Cerebellar cortex (tissue), 1 donor: ENCODE results near the gene IL19.

Experiments
- DNase-seq: peaks from one replicate; pipeline ENCODE4 v3.0.0-alpha.2; 2015; ENCODE audit warnings: low spot score

The IL19 gene

DNA sequence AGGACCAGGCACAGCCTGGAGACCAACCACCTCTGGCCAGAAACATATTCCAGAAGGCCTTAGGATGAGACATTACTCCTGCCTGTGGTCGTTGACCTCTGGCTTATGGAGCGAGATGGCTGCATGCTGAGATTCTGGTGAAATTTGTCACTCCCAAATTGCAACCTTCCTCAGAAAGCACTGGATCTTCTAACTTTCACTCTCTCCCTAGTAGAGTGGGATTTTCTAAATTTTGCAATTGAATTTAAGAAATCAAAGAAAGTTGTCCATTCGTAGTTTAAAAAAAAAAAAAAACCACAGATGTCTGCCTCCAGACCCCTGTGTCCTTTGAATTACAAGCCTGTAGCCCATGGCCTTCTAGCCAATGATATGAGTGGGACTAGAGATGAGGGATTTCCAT is 30.3 kb downstream of the IL19 start:
- no peak for DNase-seq

DNA sequence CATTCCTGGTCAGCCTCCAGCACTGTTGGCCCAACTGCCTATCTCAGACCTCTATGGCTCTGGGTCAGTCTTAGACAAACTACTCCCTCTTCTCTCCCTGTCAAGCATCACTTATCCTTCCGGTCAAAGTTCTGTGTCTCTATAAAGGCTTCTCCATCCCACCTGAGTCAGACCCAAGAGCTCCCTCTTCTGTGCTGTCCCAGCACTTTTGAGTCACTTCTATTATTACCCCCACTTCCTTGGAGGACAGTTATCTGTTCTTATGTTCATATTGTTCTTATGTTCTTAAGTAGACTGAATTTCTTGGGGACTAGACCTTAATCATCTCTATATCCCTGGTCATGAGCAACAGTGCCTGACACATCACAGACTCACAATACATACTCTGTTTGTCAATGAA is 30.9 kb downstream of the IL19 start:
- DNase-seq: no peak

DNA sequence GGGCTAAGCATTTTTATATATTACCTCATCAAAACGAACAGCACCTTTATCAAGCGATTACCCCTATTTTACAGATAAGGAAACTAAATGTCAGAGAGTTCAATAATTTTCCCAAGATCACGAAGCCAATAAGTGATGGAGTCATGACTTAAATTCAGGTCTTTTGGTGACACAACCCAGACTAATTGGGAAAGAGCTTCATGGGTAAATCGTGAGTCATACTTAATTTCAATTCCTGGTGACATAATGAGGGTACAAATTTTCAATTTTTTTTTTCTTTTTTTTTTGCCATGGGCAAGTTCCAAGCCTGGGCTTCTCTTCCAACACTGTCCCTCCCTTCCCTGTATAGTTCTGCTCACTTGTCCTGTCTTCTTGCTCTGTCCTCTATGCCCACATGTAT is 31.8 kb downstream of the IL19 start:
- DNase-seq: no peak

DNA sequence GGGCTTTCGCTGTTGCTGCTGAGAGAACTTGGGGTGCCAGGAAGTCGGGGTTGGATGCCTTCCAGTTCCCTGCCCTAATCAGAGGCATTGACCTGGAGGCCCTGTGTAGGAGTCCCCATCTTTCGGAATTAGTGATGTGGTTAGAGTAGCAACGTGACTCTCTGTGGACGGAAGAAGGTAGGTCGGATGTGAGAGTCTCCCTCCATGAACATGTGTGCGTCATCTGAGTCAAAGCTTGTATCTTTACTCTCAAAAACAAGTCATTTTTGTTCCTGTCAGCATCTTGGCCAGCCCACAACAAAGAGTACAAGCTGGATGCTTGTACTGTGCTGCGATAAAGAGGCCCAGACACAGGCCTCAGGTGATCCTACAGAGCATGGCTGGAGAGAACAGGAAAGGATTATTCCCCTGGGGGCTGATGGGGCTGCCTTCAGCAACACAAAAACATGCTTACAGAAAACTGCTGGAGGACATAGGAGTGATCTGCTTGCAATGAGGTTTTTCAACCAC is 32.7 kb downstream of the IL19 start:
- DNase-seq: no peak

DNA sequence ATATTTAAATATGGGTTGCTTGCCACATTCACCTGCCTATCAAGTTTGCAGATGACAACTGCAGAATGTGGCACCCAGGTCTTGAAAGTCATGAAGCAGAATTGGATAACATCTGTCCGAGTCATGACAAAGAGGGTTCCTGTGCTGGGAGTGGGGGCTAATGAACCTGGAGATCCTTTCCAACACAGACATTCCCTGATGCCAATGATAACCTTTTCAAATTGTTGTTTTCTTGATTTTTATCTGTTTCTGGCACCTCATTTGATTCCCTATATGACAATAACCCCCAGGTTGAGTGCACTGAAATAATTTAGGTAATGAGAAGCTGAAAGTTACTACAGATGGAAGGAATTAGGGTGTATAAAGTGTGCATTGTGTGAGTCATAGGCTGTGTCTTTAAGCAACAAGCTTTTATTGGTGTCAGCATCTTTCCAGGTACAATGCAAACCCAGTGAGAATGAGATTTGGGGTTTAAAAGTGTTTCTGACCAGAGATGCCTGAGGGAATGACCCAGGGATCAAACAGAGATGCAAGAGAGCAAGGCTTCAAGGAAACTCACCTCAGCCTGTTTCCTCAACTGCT is 33.7 kb downstream of the IL19 start:
- no peak for DNase-seq

DNA sequence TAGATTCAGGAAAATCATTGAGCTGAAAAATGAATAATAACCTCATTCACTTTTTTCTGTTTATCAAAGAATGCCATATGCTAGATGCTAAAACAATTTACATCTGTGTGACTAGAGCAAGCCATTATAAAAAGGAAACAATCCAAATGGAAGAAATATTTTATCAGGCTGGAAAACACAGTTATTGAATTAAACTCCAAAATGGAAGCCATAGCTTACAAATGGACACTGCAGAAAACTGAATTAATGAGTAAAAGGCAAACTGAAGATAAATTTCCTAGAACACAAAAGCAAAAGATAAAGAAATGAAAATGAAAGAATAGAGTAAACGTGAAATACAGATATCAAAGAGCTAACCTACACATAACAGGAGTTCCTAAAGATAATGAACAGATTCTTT is 34.8 kb downstream of the IL19 start:
- DNase-seq: no peak

DNA sequence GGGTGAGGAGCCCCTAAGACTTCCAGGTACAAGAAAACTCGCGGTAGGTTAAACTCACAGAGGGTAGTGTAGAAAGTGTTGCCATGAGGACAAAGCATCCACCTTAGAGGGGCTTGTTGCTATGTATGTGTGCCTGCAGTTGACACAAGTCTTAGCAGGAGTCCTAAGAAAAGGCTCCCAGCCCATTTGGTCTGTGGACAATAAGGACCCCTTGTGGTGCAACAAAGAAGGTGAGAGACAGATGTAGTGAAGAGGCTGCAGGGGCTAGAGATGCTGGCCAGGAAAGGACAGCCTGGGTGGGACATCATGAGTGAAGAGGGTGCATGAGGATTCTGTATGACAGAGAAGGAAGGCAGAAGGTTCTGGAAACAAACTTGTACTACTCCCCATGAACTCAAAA is 38.0 kb downstream of the IL19 start:
- DNase-seq: peak; percentile 35

DNA sequence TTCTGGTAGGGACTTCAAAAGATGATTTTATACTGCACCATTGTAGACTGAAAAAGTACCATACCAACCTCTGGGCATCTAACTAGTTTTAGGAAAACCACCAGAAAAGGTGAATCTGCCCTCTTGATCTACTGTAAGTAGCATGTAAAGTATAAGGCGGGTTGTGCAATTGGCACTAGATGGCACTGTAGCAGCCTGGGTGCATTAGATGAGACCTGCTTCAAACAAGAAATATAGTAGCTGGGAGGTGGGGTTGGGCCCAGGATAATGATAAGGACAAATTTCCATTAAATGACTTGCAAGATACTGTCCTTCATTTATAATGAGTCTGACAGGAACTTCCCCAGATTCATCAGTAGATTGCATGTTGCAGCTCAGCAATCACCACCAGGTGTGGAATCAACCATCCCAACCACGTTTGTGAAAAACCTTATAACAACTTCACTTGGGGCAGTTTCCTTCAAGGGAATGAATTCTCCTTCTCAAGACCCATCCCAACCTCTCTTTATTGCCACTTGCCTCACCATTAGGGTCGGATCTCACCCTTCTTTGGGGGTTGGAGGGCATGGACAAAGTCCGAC is 39.0 kb downstream of the IL19 start:
- DNase-seq: no peak

DNA sequence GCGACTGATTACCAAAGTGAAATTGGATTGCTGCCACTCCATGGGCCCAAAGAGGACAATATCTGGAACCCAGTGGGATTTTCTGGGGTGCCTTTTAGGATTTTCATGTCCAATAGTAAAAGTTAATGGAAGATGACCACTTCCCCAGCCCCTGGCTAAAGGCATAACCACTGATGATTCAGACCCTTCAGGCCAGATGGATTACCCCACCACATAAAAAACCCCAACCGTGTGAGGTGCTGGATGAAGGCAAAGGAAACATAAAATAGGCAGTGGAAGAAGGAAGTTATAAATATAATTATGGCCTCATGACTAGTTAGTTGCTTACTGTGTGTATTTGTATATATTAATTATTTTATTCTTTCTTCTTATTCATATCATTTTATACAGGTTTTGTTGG is 41.9 kb downstream of the IL19 start:
- DNase-seq: no peak

DNA sequence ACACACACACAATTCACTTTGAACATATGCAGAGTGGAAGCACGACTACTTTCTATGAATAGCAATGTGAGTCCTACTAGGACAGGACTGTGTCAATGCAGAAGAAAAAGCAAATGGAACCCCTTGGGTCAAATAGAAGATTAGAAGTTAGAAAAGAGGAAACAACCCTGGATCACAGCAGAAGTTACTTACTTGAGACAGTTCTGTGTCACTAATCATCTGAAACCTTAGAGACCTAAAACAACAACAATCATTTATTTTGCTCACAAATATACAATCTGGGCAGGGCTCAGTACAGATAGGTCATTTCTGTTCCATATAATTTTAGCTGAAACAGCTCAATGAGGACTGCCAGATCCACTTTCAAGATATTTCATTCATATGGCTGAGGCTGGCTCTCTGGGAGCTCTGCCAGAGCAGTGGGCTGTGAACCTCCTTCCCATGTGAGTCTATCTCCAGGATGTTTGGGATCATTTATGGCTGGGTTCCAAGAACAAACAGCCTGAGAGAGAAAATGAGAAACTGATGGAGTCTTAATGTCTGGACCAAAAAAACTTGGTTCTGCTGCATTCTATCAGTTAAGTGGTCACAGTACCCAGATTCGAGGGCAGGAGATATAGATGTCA is 44.3 kb downstream of the IL19 start:
- DNase-seq: no peak

DNA sequence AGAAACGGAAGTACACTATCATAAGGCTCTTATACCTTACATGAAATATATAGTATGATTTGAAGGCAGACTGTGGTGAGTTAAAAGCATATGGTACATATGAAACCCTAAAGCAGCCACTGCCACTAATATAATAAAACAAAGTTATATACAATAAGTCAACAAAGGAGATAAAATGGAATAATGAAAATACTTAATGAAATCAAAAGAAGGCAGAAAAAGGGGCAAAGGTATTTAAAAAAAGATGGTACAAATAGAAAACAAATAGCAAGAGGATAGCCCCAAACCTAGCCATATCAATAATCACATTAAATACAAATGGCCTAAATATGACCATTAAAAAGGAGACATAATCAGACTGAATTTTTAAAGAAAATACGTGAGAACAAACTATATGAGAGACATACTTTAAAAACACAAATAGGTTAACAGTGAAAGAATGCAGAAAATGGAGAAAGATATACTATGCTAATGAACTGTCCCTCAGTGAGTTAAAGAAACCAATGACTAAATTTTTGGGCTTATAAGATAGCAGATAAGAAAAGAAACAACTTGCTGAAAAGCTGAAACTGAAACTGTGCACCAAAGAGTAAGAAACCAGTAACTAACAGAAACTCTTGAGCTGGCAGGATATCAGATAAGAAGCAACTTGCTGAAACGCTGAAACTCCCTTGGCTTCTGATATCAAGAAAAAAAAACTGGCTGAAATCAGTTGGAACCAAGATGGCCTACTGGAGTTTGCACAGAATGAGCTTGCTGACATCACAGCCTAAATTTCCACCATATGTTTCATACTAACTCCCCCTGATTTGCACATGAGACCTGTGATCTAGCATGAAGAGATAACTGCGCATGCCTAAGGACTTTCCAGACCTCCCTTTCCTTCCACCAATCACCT is 46.1 kb downstream of the IL19 start:
- no peak for DNase-seq

DNA sequence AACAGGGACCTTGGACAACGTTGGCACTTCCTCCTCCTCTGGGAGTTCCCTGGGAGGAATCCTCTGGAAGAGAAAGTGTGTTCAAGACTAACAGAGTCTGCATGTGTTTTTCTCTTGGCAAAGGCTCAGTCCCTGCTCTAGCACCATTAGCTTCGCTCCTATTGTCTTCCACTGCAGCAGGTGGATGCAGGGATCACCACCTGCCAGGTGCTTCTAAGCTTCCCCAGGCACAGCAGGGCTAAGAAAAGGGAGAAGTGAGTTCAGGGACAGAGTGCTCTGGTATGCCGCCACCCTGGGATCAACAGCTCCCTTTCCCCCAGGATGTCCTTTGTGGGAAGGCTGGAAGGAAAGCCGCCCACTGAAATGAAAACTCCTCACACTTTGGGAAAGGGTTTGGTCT is 50.9 kb downstream of the IL19 start:
- DNase-seq: no peak

DNA sequence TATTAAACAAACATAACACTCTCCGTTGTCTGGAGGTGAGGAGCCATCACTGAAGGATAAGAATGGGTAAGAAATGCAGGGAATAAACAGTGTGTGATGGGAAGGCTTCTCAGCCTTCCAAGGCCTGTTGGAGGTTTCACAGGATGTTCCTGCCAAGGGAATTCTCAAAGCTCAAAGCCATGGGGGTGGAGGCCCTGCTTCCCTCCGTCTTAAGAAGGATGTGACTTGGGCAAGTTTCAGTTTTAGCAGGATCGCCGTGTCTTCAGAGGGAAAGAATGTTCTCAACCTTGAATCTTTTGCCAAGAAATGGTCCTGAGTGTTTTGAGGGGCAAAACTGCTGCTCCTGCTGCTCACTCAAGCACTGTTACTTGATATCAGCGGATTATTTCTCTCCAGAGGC is 53.2 kb downstream of the IL19 start:
- DNase-seq: no peak

DNA sequence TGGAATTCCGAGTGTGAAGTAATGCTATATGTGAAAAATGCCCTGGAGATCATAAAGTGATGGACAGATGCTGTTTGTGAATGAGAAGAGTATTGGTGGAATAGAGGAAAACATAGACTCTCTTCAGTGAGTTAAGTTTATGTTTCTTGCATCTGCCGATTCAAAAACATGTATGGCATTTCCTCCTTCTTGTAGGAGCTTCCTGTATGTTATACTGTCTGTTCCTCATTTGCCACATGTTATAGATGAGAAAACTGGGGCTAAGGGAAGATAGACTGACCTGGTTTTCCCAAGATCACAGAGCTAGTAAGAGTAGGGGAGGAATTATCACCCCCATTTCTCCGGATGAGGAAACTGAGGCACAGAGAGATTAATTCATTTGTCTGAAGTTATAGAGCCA is 53.8 kb downstream of the IL19 start:
- no peak for DNase-seq

DNA sequence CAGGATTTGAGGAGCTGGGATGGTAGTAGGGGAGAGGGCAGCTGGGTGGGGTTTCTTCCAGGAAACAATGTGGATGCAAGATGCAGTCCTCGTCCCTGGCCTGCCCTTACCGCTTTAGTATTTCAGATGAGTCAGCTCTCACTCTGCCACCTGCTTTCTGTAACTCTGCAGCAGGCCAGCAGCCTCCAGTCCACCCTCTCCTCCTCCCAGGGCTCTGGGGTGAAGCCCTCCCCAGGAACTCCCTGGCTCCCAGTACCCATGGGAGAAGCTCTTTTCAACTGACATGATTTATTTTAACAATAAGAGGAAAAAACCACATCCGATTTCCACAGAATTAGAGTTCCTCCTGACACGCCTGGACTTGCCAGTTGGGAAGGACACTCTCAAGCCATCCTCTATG is 55.8 kb downstream of the IL19 start:
- DNase-seq: no peak

DNA sequence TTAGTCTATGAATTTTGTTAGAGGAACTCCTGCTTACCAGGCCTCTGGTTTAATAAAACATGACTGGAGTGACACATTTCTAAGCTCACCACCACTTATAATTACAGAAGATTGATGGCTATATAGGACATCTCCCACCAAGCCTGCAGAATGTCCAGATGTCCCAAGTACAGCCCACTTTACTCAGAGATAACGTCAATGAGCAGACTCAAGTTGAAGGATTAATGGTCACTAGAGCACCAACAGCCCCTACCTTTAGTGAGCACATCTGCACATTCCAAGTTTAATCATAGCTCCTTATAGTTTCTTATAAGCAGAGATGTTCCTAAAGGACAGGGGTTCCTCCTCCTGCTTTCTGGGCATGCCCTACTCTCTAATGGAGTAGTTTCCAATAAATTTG is 57.5 kb downstream of the IL19 start:
- no peak for DNase-seq

DNA sequence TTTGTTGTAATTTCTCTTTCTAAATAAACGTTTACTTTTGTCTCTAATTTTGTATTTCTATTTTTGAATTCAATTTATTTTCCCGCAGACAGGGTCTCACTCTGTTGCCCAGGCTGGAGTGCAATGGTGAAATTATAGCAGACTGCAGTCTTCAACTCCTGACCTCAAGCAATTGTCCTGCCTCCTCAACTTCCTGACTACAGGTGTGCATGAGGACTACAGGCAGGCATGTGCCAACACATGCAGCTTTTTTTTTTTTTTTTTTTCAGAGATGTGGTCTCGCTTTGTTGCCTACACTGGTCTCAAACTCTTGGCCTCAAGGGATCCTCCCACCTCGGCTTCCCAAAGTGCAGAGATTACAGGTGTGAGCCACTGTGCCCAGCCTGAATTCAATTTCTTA is 58.2 kb downstream of the IL19 start:
- DNase-seq: no peak

DNA sequence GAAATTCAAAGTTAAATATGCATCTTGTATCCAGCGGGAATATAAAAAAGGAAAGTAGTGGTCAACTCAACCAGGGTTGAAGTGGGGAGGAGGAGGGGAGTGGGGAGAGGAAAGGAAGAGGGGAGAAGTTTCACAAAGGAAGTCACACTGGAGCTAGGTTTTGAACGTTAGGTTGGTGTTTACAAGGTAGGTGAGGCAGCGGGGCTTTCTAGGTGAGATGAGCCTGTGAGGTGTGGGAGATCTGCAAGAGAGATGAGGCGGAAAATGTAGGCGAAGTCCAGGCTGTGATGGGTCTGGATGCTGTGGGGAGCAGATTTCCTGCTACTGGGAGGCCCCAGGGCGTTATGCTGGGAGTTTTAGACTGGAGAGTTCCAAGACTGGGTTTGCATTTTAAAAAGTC is 58.7 kb downstream of the IL19 start:
- no peak for DNase-seq

DNA sequence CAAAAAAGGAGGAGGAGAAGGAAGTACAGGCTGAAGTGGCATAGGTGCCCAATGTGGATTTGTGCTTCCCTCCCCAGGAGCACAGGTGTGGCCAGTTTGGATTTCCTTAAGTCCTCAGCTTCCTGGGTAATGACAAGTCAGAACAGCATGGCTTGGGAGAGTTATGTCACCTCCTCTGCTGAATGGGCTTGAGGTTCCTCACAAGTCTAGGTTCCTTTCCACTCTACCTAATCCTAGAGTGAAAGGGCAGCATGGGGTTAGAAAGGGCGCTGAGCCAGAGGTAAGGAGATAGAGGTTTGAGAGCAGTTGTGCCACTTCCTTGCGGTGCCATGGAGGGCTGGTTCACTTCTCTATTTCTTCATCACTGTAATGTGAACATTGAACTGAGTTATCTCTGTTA is 59.3 kb downstream of the IL19 start:
- no peak for DNase-seq

DNA sequence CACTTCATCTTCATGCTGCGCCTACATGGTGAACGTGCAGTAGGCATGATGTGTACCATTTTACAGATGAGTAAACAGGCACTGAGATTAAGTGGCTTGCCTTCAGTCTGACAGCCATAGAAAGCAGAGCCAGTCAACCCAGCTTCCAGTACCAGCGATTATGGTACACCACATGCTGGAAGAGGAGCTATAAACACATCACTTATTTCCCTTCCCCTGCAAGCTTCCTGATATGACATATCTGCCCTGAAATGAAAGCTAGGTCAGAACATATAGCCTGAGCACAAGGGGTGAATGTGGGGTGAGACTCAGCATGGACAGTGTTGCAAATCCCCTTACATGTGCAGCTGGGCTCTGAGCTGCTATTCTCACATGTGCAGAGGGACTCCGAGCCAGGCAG is 61.1 kb downstream of the IL19 start:
- DNase-seq: no peak

DNA sequence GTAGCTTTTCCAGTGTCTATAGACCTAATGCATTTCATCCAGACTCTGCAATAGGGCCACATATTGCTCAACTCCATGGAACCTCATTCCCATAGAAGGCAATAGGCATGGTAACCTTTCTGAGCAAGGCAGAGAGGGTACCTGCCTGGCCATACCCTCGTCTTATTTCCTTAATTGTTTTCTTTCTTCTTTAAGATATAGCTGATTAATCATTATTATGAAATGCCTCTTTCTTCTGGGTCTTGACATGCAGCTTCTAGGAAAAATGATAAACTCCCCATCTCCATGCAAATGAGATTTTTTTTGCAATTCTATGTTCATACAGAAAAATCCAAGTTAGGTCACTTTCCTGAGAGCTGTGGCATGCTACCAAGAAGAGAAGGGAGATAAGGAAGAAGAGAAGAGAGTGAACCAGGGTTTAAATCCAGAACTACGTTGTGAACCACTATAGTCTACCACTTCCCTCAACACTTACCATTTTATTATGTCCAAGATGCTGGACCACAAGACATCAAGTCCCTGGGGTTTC is 61.8 kb downstream of the IL19 start:
- no peak for DNase-seq

DNA sequence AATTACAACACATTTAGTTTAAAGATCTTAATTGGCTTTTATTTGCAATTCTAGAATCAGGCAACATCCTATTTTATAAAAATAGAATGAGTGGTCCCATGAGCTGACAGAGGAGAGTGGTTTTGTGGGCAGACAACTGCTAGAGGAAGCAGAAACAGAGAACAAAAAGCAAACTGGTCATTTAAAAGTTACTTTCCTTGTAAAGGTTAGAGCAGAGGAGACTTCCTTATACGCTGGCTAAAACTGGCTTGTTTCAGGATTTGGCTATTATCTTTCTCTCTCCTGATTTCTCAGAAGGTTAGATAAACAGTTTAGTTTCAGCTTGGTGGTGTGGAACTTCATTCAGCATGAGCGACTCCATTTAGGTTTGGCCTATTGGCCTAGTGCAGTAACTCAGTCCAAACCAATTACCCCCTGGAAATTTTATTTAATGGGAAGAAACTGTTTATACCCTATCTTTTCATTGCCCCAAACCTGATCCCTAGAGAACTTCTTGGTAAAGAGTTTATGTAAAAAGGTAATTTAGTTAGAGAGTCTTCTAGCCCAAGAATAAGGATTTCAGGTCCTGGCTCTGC is 62.6 kb downstream of the IL19 start:
- DNase-seq: no peak
